Nucleus accumbens (tissue), 56 donors: Measurements from ENCODE around the gene RPS15A.
"Not testable (repeated sequence)": the region's sequence is repeated elsewhere in the genome, so short reads cannot be mapped to it uniquely, and the experiment has no call there.

Experiments
- DNase-seq, 56 donors: peaks; one replicate each; lab custom pipeline; 2025; lab: John Stamatoyannopoulos, UW

Gene RPS15A

GRCh38 chr16:18799500-18799899 is 9.4 kb upstream of the RPS15A start:
- DNase-seq, result no peak

- no peak for DNase-seq
Observed at GRCh38 chr16:18797746-18798145, 7.6 kb upstream of the RPS15A start.

GRCh38 chr16:18796377-18796776 is 6.2 kb upstream of the RPS15A start:
- no peak for DNase-seq

- no peak for DNase-seq
Observed at GRCh38 chr16:18792836-18793433, 2.8 kb upstream of the RPS15A start.

GRCh38 chr16:18789515-18789849 is 652 bp downstream of the RPS15A start:
- DNase-seq, result no peak

- DNase-seq, result no peak
Observed at GRCh38 chr16:18788828-18789514, 1.2 kb downstream of the RPS15A start.

- DNase-seq, result no peak
Observed at GRCh38 chr16:18784917-18785623, 5.1 kb downstream of the RPS15A start.

GRCh38 chr16:18783430-18784341 is 6.4 kb downstream of the RPS15A start:
- DNase-seq, result no peak

- no peak for DNase-seq
Observed at GRCh38 chr16:18782697-18783429, 7.3 kb downstream of the RPS15A start.

- DNase-seq, result not testable (repeated sequence)
Observed at GRCh38 chr16:18781232-18781631, 8.9 kb downstream of the RPS15A start.

GRCh38 chr16:18780460-18781026 is 9.6 kb downstream of the RPS15A start:
- DNase-seq, result not testable (repeated sequence)

GRCh38 chr16:18777664-18778063 is 12.5 kb downstream of the RPS15A start:
- DNase-seq, result not testable (repeated sequence)

- not testable (repeated sequence) for DNase-seq
Observed at GRCh38 chr16:18776334-18776733, 13.8 kb downstream of the RPS15A start.

- not testable (repeated sequence) for DNase-seq
Observed at GRCh38 chr16:18774651-18775050, 15.5 kb downstream of the RPS15A start.

GRCh38 chr16:18772171-18772570 is 18.0 kb downstream of the RPS15A start:
- DNase-seq, result not testable (repeated sequence)

GRCh38 chr16:18770336-18770962 is 19.7 kb downstream of the RPS15A start:
- DNase-seq, result not testable (repeated sequence)

- DNase-seq, result not testable (repeated sequence)
Observed at GRCh38 chr16:18767217-18767616, 22.9 kb downstream of the RPS15A start.

GRCh38 chr16:18762713-18763112 is 27.4 kb downstream of the RPS15A start:
- DNase-seq, result not testable (repeated sequence)
